Central memory CD8-positive, alpha-beta T cell (primary cell): ENCODE results near the gene EPB41L2.

Source experiments
- ATAC-seq: fragments of 150-1000 bp; cut with Tn5 transposase; replicated peaks from 2 replicates; pipeline ENCODE4 v1.10.0; 2022; ENCODE audit warnings: mild to moderate bottlenecking, moderate FRiP score, moderate number of reproducible peaks; ENCODE audit not compliant: poor library complexity, severe bottlenecking; ENCODE audit errors: extremely low read depth
- DNase-seq, 2 donors: peaks; one replicate each; pipeline ENCODE4 v3.0.0; 2021; ENCODE audit warnings: low spot score in 2 of 2
- H3K27ac Mint-ChIP-seq: one replicate; pipeline ENCODE4 v1.8.0; 2022; ENCODE audit warnings: low read depth, mild to moderate bottlenecking, moderate library complexity, mixed read lengths
- H3K27me3 Mint-ChIP-seq: one replicate; pipeline ENCODE4 v1.8.0; 2022; ENCODE audit warnings: mixed read lengths
- H3K36me3 Mint-ChIP-seq: one replicate; pipeline ENCODE4 v1.8.0; 2022; ENCODE audit warnings: mild to moderate bottlenecking, moderate library complexity, mixed read lengths; ENCODE audit not compliant: insufficient read depth
- H3K4me1 Mint-ChIP-seq: one replicate; pipeline ENCODE4 v1.8.0; 2022; ENCODE audit warnings: mixed read lengths
- H3K4me3 Mint-ChIP-seq: one replicate; pipeline ENCODE4 v1.8.0; 2022; ENCODE audit warnings: mild to moderate bottlenecking, moderate library complexity, mixed read lengths
- H3K9me3 Mint-ChIP-seq: one replicate; pipeline ENCODE4 v1.8.0; 2022; ENCODE audit warnings: mixed read lengths

Gene EPB41L2

GRCh38 chr6:130913120-130913519 lies 149.9 kb downstream of the EPB41L2 start:
- Mint-ChIP-seq H3K27ac (no peak overlapping the region), H3K4me3 (no peak overlapping the region), H3K9me3 (no peaks in the 10 kb centered on the region), H3K27me3 (no peaks in the 10 kb centered on the region), H3K36me3 (no peaks in the 10 kb centered on the region), H3K4me1 (no peaks in the 10 kb centered on the region)
- no peak for DNase-seq
- no peak for ATAC-seq

GRCh38 chr6:130912434-130912833 lies 150.6 kb downstream of the EPB41L2 start:
- Mint-ChIP-seq H3K9me3 (no peaks in the 10 kb centered on the region), H3K36me3 (no peaks in the 10 kb centered on the region), H3K4me1 (no peaks in the 10 kb centered on the region), H3K27ac (no peak overlapping the region), H3K27me3 (no peaks in the 10 kb centered on the region), H3K4me3 (no peak overlapping the region)
- ATAC-seq (no peak), DNase-seq (no peak)

GRCh38 chr6:130908958-130909357 lies 154.1 kb downstream of the EPB41L2 start:
- H3K36me3 Mint-ChIP-seq = peaks cover 1% of the 10 kb centered on the region
- H3K4me3 Mint-ChIP-seq = no peak overlapping the region
- ATAC-seq = no peak
- no peaks in the 10 kb centered on the region for H3K9me3 Mint-ChIP-seq
- H3K4me1 Mint-ChIP-seq = no peaks in the 10 kb centered on the region
- no peaks in the 10 kb centered on the region for H3K27me3 Mint-ChIP-seq
- H3K27ac Mint-ChIP-seq = no peak overlapping the region
- DNase-seq = no peak

- Mint-ChIP-seq H3K27me3 (no peaks in the 10 kb centered on the region), H3K9me3 (no peaks in the 10 kb centered on the region), H3K4me3 (no peak overlapping the region), H3K4me1 (no peaks in the 10 kb centered on the region), H3K27ac (no peak overlapping the region), H3K36me3 (peaks cover 1% of the 10 kb centered on the region)
- ATAC-seq = no peak
- no peak for DNase-seq
Measured at GRCh38 chr6:130908188-130908587, 154.9 kb downstream of the EPB41L2 start.

GRCh38 chr6:130907687-130908086 lies 155.4 kb downstream of the EPB41L2 start:
- no peak for ATAC-seq
- H3K36me3 Mint-ChIP-seq = peaks cover 1% of the 10 kb centered on the region
- H3K4me1 Mint-ChIP-seq = no peaks in the 10 kb centered on the region
- no peak for DNase-seq
- H3K4me3 Mint-ChIP-seq = no peak overlapping the region
- H3K9me3 Mint-ChIP-seq = no peaks in the 10 kb centered on the region
- H3K27ac Mint-ChIP-seq = no peak overlapping the region
- H3K27me3 Mint-ChIP-seq = no peaks in the 10 kb centered on the region

- H3K4me1 Mint-ChIP-seq = no peaks in the 10 kb centered on the region
- H3K9me3 Mint-ChIP-seq = no peaks in the 10 kb centered on the region
- no peak for DNase-seq
- H3K36me3 Mint-ChIP-seq = peaks cover 1% of the 10 kb centered on the region
- H3K4me3 Mint-ChIP-seq = no peak overlapping the region
- H3K27me3 Mint-ChIP-seq = no peaks in the 10 kb centered on the region
- H3K27ac Mint-ChIP-seq = no peak overlapping the region
- no peak for ATAC-seq
Measured at GRCh38 chr6:130906736-130907381, 156.2 kb downstream of the EPB41L2 start.

GRCh38 chr6:130903602-130904001 lies 159.4 kb downstream of the EPB41L2 start:
- Mint-ChIP-seq H3K36me3 (peaks cover 1% of the 10 kb centered on the region), H3K4me1 (no peaks in the 10 kb centered on the region), H3K9me3 (no peaks in the 10 kb centered on the region), H3K4me3 (no peak overlapping the region), H3K27ac (no peak overlapping the region), H3K27me3 (no peaks in the 10 kb centered on the region)
- DNase-seq = no peak
- no peak for ATAC-seq

GRCh38 chr6:130903007-130903406 lies 160.0 kb downstream of the EPB41L2 start:
- Mint-ChIP-seq H3K4me3 (no peak overlapping the region), H3K27ac (no peak overlapping the region), H3K36me3 (peaks cover 1% of the 10 kb centered on the region), H3K27me3 (no peaks in the 10 kb centered on the region), H3K4me1 (no peaks in the 10 kb centered on the region), H3K9me3 (no peaks in the 10 kb centered on the region)
- DNase-seq (no peak), ATAC-seq (no peak)

GRCh38 chr6:130900913-130901312 lies 162.1 kb downstream of the EPB41L2 start:
- no peaks in the 10 kb centered on the region for H3K27me3 Mint-ChIP-seq
- no peak overlapping the region for H3K27ac Mint-ChIP-seq
- no peaks in the 10 kb centered on the region for H3K4me1 Mint-ChIP-seq
- ATAC-seq (no peak), DNase-seq (no peak)
- peaks cover 1% of the 10 kb centered on the region for H3K36me3 Mint-ChIP-seq
- H3K9me3 Mint-ChIP-seq = no peaks in the 10 kb centered on the region
- H3K4me3 Mint-ChIP-seq = no peak overlapping the region

GRCh38 chr6:130896249-130896648 lies 166.8 kb downstream of the EPB41L2 start:
- DNase-seq = no peak
- no peak overlapping the region for H3K27ac Mint-ChIP-seq
- no peaks in the 10 kb centered on the region for H3K9me3 Mint-ChIP-seq
- H3K36me3 Mint-ChIP-seq = no peaks in the 10 kb centered on the region
- H3K4me3 Mint-ChIP-seq = no peak overlapping the region
- H3K4me1 Mint-ChIP-seq = no peaks in the 10 kb centered on the region
- no peak for ATAC-seq
- no peaks in the 10 kb centered on the region for H3K27me3 Mint-ChIP-seq

GRCh38 chr6:130895516-130895915 lies 167.5 kb downstream of the EPB41L2 start:
- no peak for ATAC-seq

GRCh38 chr6:130893766-130894165 lies 169.3 kb downstream of the EPB41L2 start:
- no peaks in the 10 kb centered on the region for H3K9me3 Mint-ChIP-seq
- no peak overlapping the region for H3K27ac Mint-ChIP-seq
- H3K4me3 Mint-ChIP-seq = no peak overlapping the region
- H3K4me1 Mint-ChIP-seq = no peaks in the 10 kb centered on the region
- DNase-seq (no peak), ATAC-seq (no peak)
- H3K36me3 Mint-ChIP-seq = no peaks in the 10 kb centered on the region
- H3K27me3 Mint-ChIP-seq = no peaks in the 10 kb centered on the region

More at GRCh38 chr6:130895516-130895915, 167.5 kb downstream of the EPB41L2 start:
- DNase-seq = no peak
- H3K9me3 Mint-ChIP-seq = no peaks in the 10 kb centered on the region
- no peaks in the 10 kb centered on the region for H3K4me1 Mint-ChIP-seq
- H3K27me3 Mint-ChIP-seq = no peaks in the 10 kb centered on the region
- H3K4me3 Mint-ChIP-seq = no peak overlapping the region
- H3K27ac Mint-ChIP-seq = no peak overlapping the region
- no peaks in the 10 kb centered on the region for H3K36me3 Mint-ChIP-seq

- Mint-ChIP-seq H3K4me1 (no peaks in the 10 kb centered on the region), H3K9me3 (no peaks in the 10 kb centered on the region), H3K27me3 (no peaks in the 10 kb centered on the region), H3K27ac (no peak overlapping the region), H3K36me3 (no peaks in the 10 kb centered on the region), H3K4me3 (no peak overlapping the region)
- ATAC-seq (no peak), DNase-seq (no peak)
Measured at GRCh38 chr6:130893277-130893676, 169.8 kb downstream of the EPB41L2 start.
